ENCODE data around the gene RPP30.

The RPP30 gene

GRCh38 chr10:90884431-90884830 is 12.7 kb downstream of the RPP30 start:
- H2AFZ ChIP-seq (ENCODE audit: low read length) = no peak overlapping the region
- H3K4me2 ChIP-seq (ENCODE audit: low read length) = no peak overlapping the region
- no peaks in the 10 kb centered on the region for H3K4me1 ChIP-seq (ENCODE audit: insufficient read depth, low read length, severe bottlenecking)
- H3K79me2 ChIP-seq (ENCODE audit: insufficient read depth, low read length) = no peaks in the 10 kb centered on the region
- no peaks in the 10 kb centered on the region for H4K20me1 ChIP-seq (ENCODE audit: insufficient read depth, low read length)
- no peaks in the 10 kb centered on the region for H3K27me3 ChIP-seq (ENCODE audit: insufficient read depth, low read length)
- H3F3A ChIP-seq (ENCODE audit: insufficient read depth, low read length) = no peaks in the 10 kb centered on the region
- no peaks in the 10 kb centered on the region for H3K9me2 ChIP-seq (ENCODE audit: low read depth, low read length)
- H3K27ac ChIP-seq (ENCODE audit: low read depth, low read length, poor library complexity, severe bottlenecking) = no peak overlapping the region
- H3K36me3 ChIP-seq (ENCODE audit: insufficient read depth, low read length) = peaks cover 27% of the 10 kb centered on the region
- no peak for TF ChIP-seq CTCF (IDR thresholded peaks at IDR 0.05; ENCODE audit: low read length)
- no peak for TF ChIP-seq EZH2 (IDR thresholded peaks at IDR 0.05; ENCODE audit: borderline replicate concordance, low read length)
- no peak overlapping the region for H3K4me3 ChIP-seq (ENCODE audit: low read depth, low read length, poor library complexity, severe bottlenecking)
- H3K9me3 ChIP-seq (ENCODE audit: low read length) = no peaks in the 10 kb centered on the region
- H3K9ac ChIP-seq (ENCODE audit: low read length) = no peak overlapping the region

GRCh38 chr10:90885176-90885575 is 13.4 kb downstream of the RPP30 start:
- no peak overlapping the region for H3K4me2 ChIP-seq (ENCODE audit: low read length)
- H3K27me3 ChIP-seq (ENCODE audit: insufficient read depth, low read length) = no peaks in the 10 kb centered on the region
- peaks cover 34% of the 10 kb centered on the region for H3K36me3 ChIP-seq (ENCODE audit: insufficient read depth, low read length)
- no peaks in the 10 kb centered on the region for H3K79me2 ChIP-seq (ENCODE audit: insufficient read depth, low read length)
- no peak overlapping the region for H2AFZ ChIP-seq (ENCODE audit: low read length)
- no peak overlapping the region for H3K4me3 ChIP-seq (ENCODE audit: low read depth, low read length, poor library complexity, severe bottlenecking)
- H3K9ac ChIP-seq (ENCODE audit: low read length) = no peak overlapping the region
- TF ChIP-seq CTCF (IDR thresholded peaks at IDR 0.05; ENCODE audit: low read length) = no peak
- H3K9me3 ChIP-seq (ENCODE audit: low read length) = no peaks in the 10 kb centered on the region
- H3K4me1 ChIP-seq (ENCODE audit: insufficient read depth, low read length, severe bottlenecking) = no peaks in the 10 kb centered on the region
- no peaks in the 10 kb centered on the region for H4K20me1 ChIP-seq (ENCODE audit: insufficient read depth, low read length)
- no peaks in the 10 kb centered on the region for H3F3A ChIP-seq (ENCODE audit: insufficient read depth, low read length)
- no peak overlapping the region for H3K27ac ChIP-seq (ENCODE audit: low read depth, low read length, poor library complexity, severe bottlenecking)
- no peaks in the 10 kb centered on the region for H3K9me2 ChIP-seq (ENCODE audit: low read depth, low read length)

GRCh38 chr10:90887555-90887954 is 15.8 kb downstream of the RPP30 start:
- TF ChIP-seq CTCF (IDR thresholded peaks at IDR 0.05; ENCODE audit: low read length) = no peak
- TF ChIP-seq EZH2 (IDR thresholded peaks at IDR 0.05; ENCODE audit: borderline replicate concordance, low read length) = no peak

More at GRCh38 chr10:90887555-90887954, 15.8 kb downstream of the RPP30 start:
- Histone ChIP-seq H3K36me3 (ENCODE audit: insufficient read depth, low read length) (peaks cover 39% of the 10 kb centered on the region), H3K79me2 (ENCODE audit: insufficient read depth, low read length) (no peaks in the 10 kb centered on the region), H3K4me3 (ENCODE audit: low read depth, low read length, poor library complexity, severe bottlenecking) (no peak overlapping the region), H3K9me3 (ENCODE audit: low read length) (no peaks in the 10 kb centered on the region), H3K9ac (ENCODE audit: low read length) (no peak overlapping the region), H3K9me2 (ENCODE audit: low read depth, low read length) (no peaks in the 10 kb centered on the region), H4K20me1 (ENCODE audit: insufficient read depth, low read length) (no peaks in the 10 kb centered on the region), H2AFZ (ENCODE audit: low read length) (no peak overlapping the region), H3K4me2 (ENCODE audit: low read length) (no peak overlapping the region), H3F3A (ENCODE audit: insufficient read depth, low read length) (no peaks in the 10 kb centered on the region), H3K4me1 (ENCODE audit: insufficient read depth, low read length, severe bottlenecking) (no peaks in the 10 kb centered on the region), H3K27me3 (ENCODE audit: insufficient read depth, low read length) (no peaks in the 10 kb centered on the region), H3K27ac (ENCODE audit: low read depth, low read length, poor library complexity, severe bottlenecking) (no peak overlapping the region)
